Neural progenitor cell (in vitro differentiated cells): Measurements from ENCODE around the gene CBX6. TPM values are rescaled to one million over a fixed set of nuclear protein-coding genes. Genes with fewer than 3 reads are reported as not detected.

Source experiments
- DNase-seq: peaks from one replicate; pipeline ENCODE4 v3.0.0-alpha.2; 2016; ENCODE audit warnings: low spot score
- H2AFZ ChIP-seq: fragments of 200-600 bp; sonication (generic); replicated peaks from 2 replicates; pipeline ENCODE4 v1.6.1; 2016; ENCODE audit warnings: antibody characterized with exemption
- H3F3A ChIP-seq: fragments of 200-600 bp; sonication (generic); 2 replicates; pipeline ENCODE4 v1.6.1; 2016; ENCODE audit warnings: antibody characterized with exemption, low read depth
- H3K27ac ChIP-seq: fragments of 200-600 bp; sonication (generic); 2 replicates; pipeline ENCODE4 v1.5.1; 2016; ENCODE audit warnings: mild to moderate bottlenecking
- H3K27me3 ChIP-seq: fragments of 200-600 bp; sonication (generic); 2 replicates; pipeline ENCODE4 v1.6.1; 2016; ENCODE audit warnings: mild to moderate bottlenecking, moderate library complexity
- H3K36me3 ChIP-seq: fragments of 200-600 bp; sonication (generic); 2 replicates; pipeline ENCODE4 v1.5.1; 2016
- H3K4me1 ChIP-seq: fragments of 200-600 bp; sonication (generic); 2 replicates; pipeline ENCODE4 v1.6.1; 2016; ENCODE audit warnings: mixed run types
- H3K4me2 ChIP-seq: fragments of 200-600 bp; sonication (generic); 2 replicates; pipeline ENCODE4 v1.6.1; 2016
- H3K4me3 ChIP-seq: fragments of 200-600 bp; sonication (generic); 2 replicates; pipeline ENCODE4 v1.5.1; 2016
- H3K79me2 ChIP-seq: fragments of 200-600 bp; sonication (generic); 2 replicates; pipeline ENCODE4 v1.6.1; 2016; ENCODE audit warnings: low read depth
- H3K9ac ChIP-seq: fragments of 200-600 bp; sonication (generic); 2 replicates; pipeline ENCODE4 v1.6.1; 2016
- H3K9me3 ChIP-seq: fragments of 200-600 bp; sonication (generic); 2 replicates; pipeline ENCODE4 v1.5.1; 2016; ENCODE audit warnings: low read depth
- H4K20me1 ChIP-seq: fragments of 200-600 bp; sonication (generic); 2 replicates; pipeline ENCODE4 v1.6.1; 2016; ENCODE audit warnings: low read depth
- H3K27ac Mint-ChIP-seq: 3 replicates; pipeline ENCODE4 v1.8.0; 2021; ENCODE audit warnings: mixed read lengths
- H3K27me3 Mint-ChIP-seq: 2 replicates; pipeline ENCODE4 v1.8.0; 2022; ENCODE audit warnings: low read depth, mild to moderate bottlenecking, inconsistent platforms, moderate library complexity, mixed read lengths; ENCODE audit not compliant: insufficient read depth
- H3K36me3 Mint-ChIP-seq: 3 replicates; pipeline ENCODE4 v1.8.0; 2021; ENCODE audit warnings: mixed read lengths
- H3K4me1 Mint-ChIP-seq: 3 replicates; pipeline ENCODE4 v1.8.0; 2021; ENCODE audit warnings: mixed read lengths
- H3K4me3 Mint-ChIP-seq: 3 replicates; pipeline ENCODE4 v1.8.0; 2021; ENCODE audit warnings: mild to moderate bottlenecking, moderate library complexity, mixed read lengths
- H3K9me3 Mint-ChIP-seq: 3 replicates; pipeline ENCODE4 v1.8.0; 2020; ENCODE audit warnings: mixed read lengths
- CTCF ChIP-seq: fragments of 200-600 bp; sonication (generic); IDR thresholded peaks from 2 replicates; pipeline ENCODE4 v1.5.1; 2017; ENCODE audit warnings: antibody characterized with exemption, mild to moderate bottlenecking
- EZH2 ChIP-seq: fragments of 200-600 bp; sonication (generic); IDR thresholded peaks from 2 replicates; pipeline ENCODE4 v1.6.1; 2017; ENCODE audit warnings: antibody characterized with exemption, mild to moderate bottlenecking, moderate library complexity
- EZH2phosphoT487 ChIP-seq: fragments of 200-600 bp; sonication (generic); IDR thresholded peaks from 2 replicates; pipeline ENCODE4 v1.6.1; 2017; ENCODE audit warnings: antibody characterized with exemption
- total RNA-seq: library from RNA; depleted of rRNA; stranded (reverse); fragments of >200 nt; gene quantifications from 2 replicates; pipeline ENCODE4 v1.2.3, GENCODE V29; 2015; ENCODE audit warnings: low replicate concordance

The CBX6 gene
- total RNA-seq, 1 donor from 2014 or later, result 14.0 TPM

GRCh38 chr22:38868886-38869381 is 3.1 kb downstream of the CBX6 start:
- H3K27me3 Mint-ChIP-seq, result peaks cover 4% of the 10 kb centered on the region

DNA sequence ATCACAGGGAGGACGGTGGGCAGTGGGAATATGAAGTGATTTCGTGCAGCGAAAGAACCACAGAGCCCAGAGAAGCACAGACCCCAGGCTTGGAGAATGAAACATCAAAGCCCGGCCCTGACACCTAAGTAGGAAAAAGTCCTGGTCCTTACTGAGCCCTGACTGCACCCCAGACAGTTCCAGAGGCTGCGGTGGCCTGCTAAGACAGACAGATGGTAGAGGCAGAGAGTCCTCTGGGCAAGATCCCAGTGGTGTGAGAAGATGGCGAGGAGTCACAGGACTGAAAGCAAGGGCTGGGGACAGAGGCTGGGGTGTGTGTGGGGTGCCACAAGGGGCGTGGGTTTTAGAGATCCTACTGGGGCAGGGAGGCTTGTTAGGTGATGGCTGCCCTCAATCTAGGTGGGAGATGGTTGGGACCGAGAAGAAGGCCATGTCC is 3.7 kb downstream of the CBX6 start:
- Histone ChIP-seq H3K4me3 (no peak overlapping the region), H3K9ac (no peak overlapping the region), H3K27ac (no peak overlapping the region), H3K4me1 (peaks cover 17% of the 10 kb centered on the region), H3K9me3 (no peaks in the 10 kb centered on the region), H2AFZ (no peak overlapping the region), H3K4me2 (no peak overlapping the region), H3F3A (peaks cover 14% of the 10 kb centered on the region), H4K20me1 (peaks cover 77% of the 10 kb centered on the region), H3K79me2 (peaks cover 34% of the 10 kb centered on the region), H3K36me3 (no peaks in the 10 kb centered on the region), H3K27me3 (no peaks in the 10 kb centered on the region)
- no peak for TF ChIP-seq EZH2
- no peak overlapping the region for H3K27ac Mint-ChIP-seq
- no peak for DNase-seq
- peaks cover 3% of the 10 kb centered on the region for H3K36me3 Mint-ChIP-seq
- no peaks in the 10 kb centered on the region for H3K9me3 Mint-ChIP-seq
- peaks cover 37% of the 10 kb centered on the region for H3K4me1 Mint-ChIP-seq
- no peak overlapping the region for H3K4me3 Mint-ChIP-seq
- H3K27me3 Mint-ChIP-seq, result peaks cover 2% of the 10 kb centered on the region

More at GRCh38 chr22:38868886-38869381, 3.1 kb downstream of the CBX6 start:
- Histone ChIP-seq H3K36me3 (no peaks in the 10 kb centered on the region), H3K9me3 (no peaks in the 10 kb centered on the region), H4K20me1 (peaks cover 71% of the 10 kb centered on the region), H3K27me3 (no peaks in the 10 kb centered on the region), H3K27ac (no peak overlapping the region), H3K9ac (no peak overlapping the region), H3K4me2 (no peak overlapping the region), H2AFZ (no peak overlapping the region), H3K79me2 (peaks cover 34% of the 10 kb centered on the region), H3K4me1 (peaks cover 24% of the 10 kb centered on the region), H3K4me3 (no peak overlapping the region), H3F3A (peaks cover 14% of the 10 kb centered on the region)
- Mint-ChIP-seq H3K27ac (no peak overlapping the region), H3K36me3 (peaks cover 3% of the 10 kb centered on the region), H3K4me1 (peaks cover 43% of the 10 kb centered on the region), H3K4me3 (peak overlapping the region; percentile 46), H3K9me3 (no peaks in the 10 kb centered on the region)
- peak; percentile 91 for DNase-seq
- no peak for TF ChIP-seq EZH2
- TF ChIP-seq EZH2phosphoT487, result no peak
- TF ChIP-seq CTCF, result peak; percentile 92

DNA sequence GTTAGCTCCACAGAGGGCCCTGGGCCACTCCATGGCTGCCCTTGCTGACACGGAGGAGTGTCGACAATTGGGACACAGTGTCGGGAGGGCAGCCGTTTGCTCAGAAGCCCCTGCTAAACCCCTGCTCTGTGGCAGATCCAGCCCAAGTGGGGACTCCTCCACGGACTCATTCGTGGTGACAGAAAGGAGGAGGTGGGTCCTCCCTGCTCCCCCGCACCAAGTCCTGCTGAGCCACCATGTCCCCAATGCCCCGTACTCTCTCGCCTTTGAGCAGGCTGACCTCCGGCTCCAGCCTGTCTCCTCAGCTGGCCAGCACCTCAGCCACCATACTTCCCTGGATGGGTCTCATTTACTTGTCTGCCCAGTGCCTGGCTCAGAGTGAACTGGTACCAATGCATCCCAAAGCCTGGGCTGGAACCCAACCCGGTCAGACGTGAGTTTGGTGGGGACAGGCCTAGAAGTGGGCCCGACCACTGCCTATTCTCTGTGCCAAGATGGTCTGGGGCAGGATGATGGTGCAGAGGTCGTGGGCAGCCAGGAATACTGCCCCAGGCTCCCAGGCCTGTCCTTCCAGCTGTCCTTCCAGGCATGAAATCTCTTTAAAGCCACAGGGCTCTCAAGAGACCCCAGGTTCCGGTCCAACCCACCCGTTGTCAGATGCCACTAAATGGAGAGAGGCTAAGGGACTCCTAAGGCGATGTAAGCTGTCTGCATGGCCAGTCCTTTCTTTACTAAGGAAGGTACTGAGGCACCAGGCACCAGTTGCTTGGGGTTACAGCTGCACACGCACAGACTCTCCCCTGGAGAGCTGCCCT is 4.3 kb downstream of the CBX6 start:
- peaks cover 6% of the 10 kb centered on the region for H3K27me3 Mint-ChIP-seq
- H3K36me3 Mint-ChIP-seq, result peaks cover 3% of the 10 kb centered on the region

More for the DNA sequence above, 4.3 kb downstream of the CBX6 start:
- Mint-ChIP-seq H3K4me1 (peaks cover 37% of the 10 kb centered on the region), H3K27ac (no peak overlapping the region), H3K4me3 (no peak overlapping the region), H3K9me3 (no peaks in the 10 kb centered on the region)
- Histone ChIP-seq H3K4me3 (no peak overlapping the region), H3K4me1 (peaks cover 14% of the 10 kb centered on the region), H3K4me2 (no peak overlapping the region), H3K36me3 (no peaks in the 10 kb centered on the region), H3F3A (peaks cover 18% of the 10 kb centered on the region), H3K9me3 (no peaks in the 10 kb centered on the region), H3K9ac (no peak overlapping the region), H4K20me1 (peaks cover 83% of the 10 kb centered on the region), H3K79me2 (peaks cover 34% of the 10 kb centered on the region), H3K27ac (no peak overlapping the region), H3K27me3 (no peaks in the 10 kb centered on the region), H2AFZ (no peak overlapping the region)
- no peak for DNase-seq
- no peak for TF ChIP-seq CTCF
- no peak for TF ChIP-seq EZH2phosphoT487
- TF ChIP-seq EZH2, result no peak
